CD4-positive, alpha-beta T cell treated with Interleukin-17A for 4 hours (primary cell): ENCODE results near the gene JAK1.

Source experiments
- DNase-seq: peaks from one replicate; pipeline ENCODE4 v3.0.0-alpha.2; 2020; ENCODE audit warnings: mixed read lengths

Gene JAK1

DNA sequence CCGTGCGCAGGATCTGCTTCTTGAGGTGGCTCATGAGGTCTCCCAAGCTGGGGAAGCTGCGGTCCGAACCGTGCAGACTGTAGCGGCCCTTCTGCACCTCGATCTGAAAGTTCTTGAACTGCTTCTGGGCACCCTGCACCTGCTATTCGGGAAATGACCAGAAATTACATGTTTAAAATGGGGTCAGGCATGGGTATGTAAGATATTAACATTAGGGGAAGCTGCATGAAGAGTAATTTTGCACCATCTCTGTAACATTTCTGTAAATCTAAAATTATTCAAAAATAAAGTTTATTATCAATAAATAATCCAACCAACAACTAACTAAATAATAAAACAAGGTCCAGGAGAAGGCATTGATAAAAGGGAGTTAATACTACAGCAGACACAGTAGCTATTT is 110.8 kb downstream of the JAK1 start:
- no peak for DNase-seq

DNA sequence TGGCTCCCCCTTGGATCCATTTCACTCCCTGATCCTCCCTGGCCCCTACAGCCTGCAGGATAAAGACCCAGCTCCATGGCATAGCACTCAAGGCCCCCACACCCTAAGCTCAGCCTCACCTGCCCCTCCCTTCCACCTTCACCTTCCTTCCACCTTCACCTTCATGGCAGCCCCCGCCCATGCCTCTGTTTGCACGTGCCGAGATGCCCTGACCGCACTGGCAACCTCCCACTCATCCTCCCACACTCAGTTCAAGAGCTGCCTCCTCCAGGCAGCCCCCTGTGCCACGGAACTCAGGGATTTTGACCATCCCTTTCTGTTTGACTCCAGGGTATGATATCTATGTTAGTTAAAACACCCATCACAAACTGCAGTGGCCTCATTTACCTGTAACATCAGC is 111.7 kb downstream of the JAK1 start:
- no peak for DNase-seq

DNA sequence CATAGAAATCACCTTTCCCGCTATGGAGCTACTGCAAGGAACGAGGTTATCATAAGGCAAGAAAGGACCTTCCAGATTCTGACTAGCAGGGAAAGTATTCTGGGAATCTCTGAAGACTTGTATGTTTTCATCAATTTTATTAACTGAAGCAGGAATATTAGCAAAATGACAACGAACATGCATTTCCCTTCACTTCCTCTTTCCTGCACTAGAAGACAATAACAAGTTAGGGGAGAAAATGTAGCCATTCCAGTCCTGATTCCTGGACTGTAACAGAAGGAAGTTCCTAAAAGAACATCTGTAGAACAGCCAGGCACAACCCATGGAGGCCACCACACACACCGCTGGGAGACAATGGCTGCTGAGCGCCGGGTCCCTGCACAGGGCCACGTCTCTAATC is 114.7 kb downstream of the JAK1 start:
- no peak for DNase-seq

DNA sequence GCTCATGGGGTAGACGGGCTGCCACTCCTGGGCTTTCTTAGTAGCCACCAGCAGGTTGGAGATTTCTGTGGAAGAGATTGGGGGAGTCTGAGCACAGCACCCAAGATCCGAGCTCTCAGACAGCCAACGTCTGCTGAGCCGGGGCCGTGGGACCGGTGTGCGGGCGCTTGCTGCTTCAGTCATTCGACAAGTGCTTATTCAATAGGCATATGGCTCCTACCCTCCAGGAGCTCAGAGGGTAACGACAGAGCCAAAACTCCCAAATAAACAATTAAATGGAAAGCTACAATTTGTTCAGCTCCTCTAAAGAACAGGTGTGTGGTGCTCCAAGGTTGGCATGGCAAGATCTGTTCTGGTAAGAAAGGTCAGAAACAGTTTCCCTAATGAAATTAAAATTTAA is 115.5 kb downstream of the JAK1 start:
- DNase-seq = no peak

DNA sequence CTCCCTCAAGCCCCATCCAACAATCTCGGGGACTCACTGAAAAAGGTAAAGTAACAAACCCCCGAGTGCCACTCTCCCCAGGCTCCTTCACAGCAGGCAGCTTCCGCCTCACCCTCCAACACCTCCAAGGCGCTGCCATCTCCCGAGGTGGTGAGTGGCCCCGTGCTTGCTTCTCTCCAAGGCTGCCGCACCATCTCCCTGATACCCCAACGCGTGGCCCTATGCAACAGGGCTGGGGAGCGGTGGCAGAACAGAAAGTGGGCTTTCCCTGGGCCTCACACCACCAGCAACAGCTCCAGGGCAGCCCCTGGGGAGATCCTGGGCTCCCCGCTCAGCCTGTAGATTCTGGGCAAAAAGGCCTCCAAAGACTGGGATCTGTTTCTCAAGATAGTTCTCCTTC is 116.4 kb downstream of the JAK1 start:
- no peak for DNase-seq

DNA sequence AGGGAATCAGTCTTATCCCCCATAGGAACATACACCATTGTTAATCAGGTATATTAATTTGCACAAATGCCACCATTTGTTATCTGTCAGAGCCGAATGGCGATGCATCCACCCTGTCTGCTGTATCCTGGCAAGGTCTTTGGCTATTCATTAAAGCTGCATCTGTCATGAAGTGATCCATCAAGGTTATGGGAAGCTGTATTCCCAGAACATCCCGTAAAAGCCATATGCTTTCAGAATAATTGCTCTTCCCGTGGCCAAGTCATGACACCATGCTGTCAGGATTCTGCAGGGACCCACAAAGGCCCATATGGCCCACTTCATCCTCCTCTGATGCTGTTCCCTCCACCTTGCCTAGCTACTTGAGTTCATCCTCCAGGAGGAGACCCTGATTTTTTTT is 117.5 kb downstream of the JAK1 start:
- no peak for DNase-seq

DNA sequence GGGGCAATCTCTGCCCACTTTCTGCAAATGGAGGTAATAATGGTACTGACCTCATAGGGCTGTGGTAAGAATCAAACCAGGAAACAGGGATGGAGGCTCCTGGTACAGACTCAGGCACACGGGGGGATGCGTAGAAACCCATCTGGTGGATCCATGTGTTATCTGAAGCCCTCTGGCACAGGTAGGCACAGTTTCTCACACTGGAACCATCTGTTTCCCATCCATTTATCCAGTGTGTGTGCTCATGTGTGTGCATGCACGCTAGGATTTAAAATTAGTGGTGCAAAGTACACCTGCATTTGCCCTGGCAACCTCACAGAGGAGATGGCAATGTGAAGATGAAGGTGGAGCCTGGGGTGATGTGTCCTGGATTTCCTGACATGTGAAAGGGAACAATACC is 118.2 kb downstream of the JAK1 start:
- DNase-seq = no peak

DNA sequence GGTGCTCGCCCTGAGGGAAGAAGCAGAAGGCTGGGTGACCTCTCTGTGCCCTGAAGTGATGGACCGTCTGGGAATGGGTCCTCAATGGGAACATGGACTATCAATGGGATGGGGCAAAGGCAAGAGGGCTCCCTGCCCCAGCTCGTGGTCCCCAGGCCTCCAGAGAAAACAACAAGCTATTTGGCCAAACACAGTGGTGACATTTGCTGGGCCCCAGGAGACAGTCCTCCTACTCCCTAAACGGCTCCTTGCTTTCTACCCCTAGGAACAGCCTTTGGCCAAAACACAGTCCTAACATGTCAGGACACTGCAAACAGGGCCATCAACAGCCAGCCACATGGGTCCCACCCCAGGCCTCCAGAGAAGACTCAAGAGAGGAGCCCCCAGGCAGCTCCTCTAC is 118.7 kb downstream of the JAK1 start:
- no peak for DNase-seq

DNA sequence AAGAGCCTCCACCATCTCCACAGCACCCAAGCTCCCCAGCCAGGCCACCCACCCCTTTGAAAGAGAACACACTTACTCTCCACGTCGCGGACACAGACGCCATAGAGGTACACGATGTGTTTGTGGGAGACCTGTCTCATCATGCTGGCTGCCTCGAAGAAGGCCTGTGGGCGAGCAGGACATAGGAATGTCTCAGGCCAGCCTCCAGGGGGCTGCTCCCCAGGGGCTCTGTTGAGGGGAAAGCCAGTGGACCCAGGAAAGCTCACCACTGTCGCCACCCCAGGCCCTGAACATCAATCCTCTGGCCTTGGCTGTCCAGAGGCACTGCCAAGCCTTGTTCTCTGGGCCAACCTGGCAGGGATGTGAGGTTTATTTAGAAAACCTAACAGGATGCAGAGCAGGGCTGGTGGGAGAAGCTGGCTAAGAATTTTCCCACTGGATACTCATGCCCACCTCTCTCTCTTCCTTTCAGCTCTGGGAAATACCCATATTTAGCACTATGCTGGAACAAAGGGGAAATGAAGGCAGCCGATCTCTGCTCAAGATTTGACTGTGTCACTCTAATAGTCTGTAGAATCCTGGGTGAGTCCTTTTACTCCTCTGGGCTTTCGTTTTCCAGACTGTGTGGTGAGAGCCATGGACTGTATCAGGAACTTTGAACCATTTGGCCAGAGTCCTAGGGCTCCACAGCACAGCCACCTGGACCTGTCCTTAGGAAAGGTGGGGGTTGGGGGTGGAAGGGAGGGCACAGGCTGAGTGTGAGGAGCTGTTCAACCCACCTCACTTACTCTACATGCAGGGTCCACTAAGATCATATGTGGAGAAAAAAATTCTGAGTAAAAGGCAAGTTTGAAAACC is 119.5 kb downstream of the JAK1 start:
- no peak for DNase-seq

DNA sequence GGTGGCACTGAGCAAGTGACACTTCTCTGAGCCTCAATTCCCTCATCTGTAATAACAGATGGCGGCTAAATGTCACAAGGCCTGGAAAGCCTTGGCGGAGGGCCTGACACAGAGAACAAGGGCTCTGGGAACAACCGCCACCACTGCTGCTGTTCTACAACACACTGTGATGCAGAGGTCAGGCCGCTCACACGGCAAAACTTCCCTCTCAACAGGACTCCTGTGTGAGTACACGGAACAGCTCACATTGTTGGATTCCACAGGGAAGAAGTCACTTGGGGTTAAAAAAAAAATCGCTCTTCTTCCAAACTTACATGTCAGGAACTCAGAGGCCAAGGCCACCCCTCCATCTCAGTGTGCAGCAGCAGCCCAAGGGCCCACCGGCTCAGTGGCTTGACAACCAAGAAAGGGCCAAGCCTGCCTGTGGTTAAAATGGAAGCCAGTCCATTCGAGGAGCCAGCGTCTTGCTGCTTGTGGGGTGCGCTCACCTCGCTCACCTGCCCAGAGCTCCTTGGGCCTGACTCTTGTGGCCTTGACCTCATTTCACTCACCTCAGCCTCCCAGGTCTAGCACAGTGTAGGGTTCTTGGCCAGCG is 120.4 kb downstream of the JAK1 start:
- DNase-seq = no peak

DNA sequence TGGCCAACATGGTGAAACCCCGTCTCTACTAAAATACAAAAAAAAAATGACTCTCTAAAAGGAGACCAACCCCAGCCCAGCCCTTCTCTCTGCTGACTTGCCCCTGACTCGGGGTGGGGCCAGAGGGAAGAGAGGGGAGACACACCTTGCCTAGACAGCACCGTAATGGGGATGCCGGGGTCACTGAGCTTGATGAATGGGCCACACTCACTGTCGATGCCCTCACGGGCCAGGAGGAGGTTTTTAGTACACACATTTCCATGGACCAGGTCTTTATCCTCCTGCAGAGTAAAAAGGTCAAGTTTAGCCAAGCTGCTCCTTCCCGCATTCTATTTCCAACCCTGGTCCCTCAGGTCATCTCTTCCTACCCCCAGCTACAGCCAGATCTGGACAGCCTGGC is 121.7 kb downstream of the JAK1 start:
- no peak for DNase-seq

DNA sequence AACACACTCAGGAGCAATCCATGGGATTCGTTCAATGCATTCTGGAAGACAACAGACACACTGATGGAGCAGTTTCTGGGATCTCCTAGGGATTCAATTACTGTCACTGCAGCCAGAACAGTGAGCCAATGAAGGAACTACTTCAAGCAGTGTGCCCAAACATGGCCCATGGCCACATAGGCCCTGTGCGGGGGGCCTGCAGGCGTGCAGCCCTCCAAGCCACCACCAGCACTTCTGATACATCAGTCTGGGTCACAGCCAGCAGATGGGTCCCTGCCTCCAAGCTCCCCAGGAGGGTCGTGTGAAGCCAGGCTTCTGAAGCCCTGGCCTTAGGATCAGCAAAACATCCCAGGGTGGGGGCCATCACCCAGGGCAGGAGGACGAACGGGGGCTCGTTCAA is 122.2 kb downstream of the JAK1 start:
- no peak for DNase-seq

DNA sequence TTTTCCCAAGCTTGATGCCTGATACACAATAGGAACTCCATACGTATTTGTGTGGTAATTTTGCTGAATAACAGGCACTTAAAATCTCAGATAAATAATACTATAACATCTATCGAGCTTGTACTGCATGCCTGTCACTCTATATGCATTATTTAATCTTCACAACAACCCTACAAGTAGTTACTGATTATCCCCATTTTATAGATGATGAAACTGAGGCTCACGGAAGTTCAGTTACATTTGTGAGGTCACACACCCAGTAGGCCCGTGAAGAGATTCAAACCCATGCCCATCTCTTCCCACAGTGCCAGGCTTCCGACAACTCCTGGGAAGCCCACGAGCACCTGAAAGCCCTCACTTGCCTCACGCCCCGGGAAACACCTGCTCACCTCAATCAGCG is 122.7 kb downstream of the JAK1 start:
- DNase-seq = no peak

DNA sequence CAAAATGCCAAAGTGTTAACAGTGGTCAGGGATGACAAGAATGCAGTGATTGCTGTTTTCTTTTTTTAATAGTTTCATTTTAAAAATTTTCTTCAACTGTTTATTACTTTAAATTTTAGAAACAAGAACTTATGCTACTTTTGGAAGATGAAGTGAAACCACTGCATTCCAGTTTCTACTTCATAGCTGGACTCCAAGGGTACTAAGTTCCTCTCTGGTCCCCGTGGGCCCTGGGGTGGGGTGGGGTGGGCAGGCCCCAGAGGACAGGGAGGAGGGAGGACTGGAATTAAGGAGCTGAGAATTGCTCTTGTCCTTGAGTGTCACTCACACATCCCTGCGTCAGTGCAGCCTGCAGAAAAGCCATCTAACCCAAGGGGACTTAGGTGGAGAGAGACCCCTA is 124.1 kb downstream of the JAK1 start:
- no peak for DNase-seq

DNA sequence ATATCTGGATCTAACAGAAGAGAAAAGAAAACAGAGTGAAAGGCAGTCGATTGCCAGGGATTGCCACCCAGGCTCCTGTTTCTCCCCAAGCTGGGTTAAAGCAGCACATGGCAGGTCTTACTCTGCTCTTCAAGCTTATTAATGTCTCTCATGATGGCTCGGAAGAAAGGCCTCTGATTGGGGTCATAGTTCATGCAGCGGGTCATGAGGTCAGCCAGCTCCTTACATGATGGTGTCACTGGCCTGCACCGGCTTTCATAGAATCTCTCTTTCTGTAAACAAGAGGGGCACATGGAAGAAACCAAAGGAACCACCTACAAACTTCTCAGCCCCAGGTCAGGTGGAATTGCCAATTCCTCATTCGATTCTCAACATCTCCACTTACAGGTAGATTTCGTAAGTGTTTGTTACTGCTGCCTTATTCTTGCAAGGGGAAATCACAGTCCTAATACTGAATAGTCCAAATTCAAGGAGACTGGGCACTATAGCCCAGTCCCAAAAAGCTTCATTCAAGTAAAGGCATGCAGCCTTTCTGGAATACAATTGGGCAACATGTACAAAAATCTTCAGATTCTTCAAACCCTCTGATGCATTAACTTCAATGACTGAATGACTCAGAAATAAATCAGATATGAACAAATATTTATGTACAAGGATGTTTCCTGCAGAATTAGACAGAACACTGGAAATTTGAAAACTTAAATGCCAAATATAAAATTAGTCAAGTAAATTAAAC is 124.9 kb downstream of the JAK1 start:
- no peak for DNase-seq

DNA sequence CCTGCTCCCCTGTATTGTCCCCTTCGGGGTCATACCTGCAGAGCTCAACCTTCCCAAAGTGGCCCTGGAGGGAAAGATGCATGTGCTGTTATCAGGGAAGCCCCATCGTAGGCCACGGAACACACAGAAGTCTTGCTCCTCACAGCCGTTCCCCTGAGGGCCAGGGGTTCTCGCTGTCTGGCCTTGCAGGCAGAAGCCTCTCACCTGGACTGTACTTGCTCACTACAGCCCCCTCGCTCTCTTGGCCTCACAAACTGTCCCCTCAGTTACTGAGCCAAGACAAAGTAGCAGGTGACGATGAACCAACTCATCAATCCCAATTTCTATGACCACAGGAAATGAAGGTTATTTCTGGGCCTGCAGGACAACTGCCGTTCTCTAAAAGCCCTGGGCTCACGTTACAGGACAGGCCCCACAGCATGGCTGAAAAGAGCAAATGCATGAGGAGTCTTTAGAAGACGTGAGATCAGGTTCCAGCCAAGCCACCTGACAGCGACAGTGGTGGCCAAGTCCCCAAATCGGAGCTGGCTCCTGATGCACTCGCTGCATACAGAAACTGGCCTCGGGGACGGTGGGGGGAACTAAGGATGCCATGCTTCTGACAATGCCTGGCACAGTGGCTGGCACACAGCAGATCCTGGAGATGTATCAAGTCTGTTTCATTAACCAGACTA is 126.5 kb downstream of the JAK1 start:
- DNase-seq = no peak

DNA sequence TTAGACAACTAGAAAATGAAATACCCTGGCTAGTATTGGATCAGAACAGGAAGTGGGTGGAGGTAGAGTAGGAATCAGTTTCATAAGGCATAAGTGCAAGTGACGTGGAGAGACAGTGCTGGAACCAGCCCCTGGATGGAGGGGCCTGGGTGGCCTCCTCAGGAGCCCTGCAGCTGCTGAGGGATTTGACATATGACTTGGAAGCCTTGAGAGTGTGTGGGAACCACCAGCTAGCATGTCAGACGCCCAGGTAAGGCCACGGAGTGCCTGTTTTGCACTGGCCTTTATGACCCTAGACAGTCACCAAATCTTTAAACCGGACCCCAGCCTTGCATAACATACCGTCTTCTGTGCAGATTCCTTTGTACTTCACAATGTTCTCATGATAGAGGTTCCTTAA is 127.1 kb downstream of the JAK1 start:
- no peak for DNase-seq

DNA sequence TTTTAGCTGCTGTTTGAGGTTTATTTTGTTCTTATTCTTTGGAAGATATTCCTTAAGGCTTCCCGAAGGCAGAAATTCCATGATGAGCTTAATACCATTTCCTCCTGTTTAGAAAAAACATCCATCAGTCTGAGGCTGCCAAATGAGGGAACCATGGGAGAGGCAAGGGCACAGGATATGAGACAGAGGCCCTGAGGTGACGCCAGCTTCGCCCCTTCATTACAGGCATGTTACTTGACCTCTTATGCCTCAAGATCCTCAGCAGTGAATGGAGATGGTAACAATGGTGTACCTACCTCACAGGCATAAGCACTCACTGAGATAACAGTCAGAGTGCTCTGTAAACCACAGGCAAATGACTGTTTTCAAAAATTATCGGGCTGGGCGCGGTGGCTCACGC is 127.9 kb downstream of the JAK1 start:
- DNase-seq = no peak

DNA sequence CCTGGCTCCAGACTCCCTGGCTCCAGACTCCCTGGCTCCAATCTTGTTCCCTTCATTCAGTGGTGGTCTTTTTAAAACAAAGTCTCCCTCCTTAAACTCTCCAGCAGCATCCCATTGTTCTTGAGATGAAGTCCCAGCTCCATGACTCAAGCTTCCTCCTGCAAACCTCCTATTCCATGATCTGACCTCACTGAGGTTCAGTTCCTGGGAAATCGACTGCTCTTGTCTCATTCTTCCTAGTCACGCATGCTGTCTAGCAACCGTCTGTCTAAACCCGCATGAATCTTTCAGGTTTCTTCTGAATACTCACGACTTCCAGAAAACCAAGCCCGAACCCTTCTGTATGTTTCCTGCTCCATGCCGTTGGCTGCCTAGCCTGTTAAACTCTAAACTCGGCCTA is 129.5 kb downstream of the JAK1 start:
- DNase-seq = no peak

DNA sequence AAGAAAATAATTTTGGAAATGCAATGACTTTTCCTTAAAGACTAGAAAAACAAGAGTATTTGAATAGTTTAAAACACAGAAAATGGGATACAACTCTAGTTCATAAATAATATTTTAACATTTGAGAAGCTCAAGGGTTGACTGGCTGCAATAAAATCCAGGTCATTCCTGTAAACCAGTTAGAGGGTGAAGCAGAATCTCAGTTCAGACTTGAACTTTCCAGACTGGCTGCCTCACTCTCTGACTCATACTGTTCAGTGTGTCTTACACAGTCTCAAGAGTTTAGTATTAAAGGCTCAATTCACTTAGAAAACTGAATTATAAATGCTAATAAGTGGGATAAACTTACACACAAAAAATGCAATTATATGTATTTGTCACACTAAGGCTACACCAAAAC is 131.6 kb downstream of the JAK1 start:
- no peak for DNase-seq

DNA sequence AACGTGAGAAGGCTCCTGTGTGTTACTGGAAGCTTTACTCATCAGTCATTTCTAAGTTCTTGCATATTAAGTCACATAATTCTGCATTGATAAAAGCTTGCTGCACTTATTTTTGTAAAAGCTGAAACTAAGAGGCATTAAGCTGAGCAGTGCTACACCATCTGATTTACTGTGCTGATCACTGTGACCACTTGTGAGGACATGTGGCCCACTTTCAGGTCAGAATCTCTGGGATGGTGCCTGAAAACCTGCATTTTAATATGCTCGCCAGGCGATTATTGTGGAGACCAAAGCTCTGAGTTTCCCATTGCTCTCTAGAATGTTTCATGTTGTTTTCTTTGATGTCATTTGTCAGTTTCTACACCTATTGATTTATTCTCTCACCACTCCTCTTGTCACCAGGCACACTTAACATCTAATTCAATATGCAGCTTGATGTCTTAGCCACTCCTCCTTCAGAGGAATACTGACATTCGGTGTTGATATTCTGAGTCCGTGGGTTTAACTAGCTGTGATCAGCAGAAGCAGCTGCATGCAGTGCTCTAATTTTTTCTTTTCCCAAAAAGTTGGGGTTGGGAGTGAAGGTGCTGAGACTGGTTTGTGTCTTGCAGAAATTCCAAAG is 136.2 kb downstream of the JAK1 start:
- DNase-seq = no peak

DNA sequence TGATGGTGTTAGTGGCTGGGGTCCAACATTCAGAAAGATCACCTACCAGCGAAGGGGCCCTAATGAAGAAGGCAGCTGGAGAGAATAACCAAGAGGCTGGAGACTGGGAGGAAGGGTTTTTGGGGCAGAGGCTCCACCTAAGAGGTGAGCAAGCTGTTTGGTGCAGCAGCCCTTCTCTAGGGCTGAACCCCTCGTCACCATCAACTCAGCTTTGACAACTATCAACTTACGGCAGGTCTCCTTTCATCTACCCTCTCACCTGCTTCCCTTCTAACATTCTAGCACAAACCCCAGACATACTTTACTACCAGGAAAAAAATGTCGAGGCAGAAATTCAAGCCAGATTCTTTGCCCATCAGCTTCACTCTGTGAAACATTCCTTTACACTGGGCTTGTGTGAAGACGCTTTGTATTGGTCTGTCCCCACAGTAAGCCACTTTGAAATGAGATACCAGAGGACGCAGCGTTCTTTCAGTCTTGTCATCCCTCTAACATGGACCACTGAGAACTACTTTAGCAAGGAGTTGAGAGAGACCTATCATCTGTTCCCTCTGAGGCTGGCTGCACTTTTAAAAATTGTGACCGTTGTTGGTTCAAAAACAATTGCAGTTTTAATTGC is 136.8 kb downstream of the JAK1 start:
- no peak for DNase-seq

DNA sequence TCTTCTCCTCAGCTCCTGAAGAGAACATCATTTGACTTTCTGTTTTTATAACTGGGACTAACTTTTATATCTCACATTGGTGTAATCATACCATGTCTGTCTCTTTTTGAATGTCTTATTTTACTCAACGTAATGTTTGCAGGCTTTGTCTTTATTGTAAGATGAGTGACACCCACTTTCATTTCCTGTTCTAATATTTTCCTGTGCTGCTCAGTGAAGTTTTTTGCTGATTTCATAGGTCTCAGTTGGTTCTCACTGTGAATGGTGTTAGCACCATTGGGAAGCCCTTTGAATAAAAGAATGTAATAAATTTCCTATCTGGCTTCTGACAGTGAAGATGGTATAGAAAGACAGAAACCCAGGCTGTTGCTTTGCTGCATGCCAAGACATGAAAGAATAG is 137.5 kb downstream of the JAK1 start:
- no peak for DNase-seq
